AG09309 (cell line): Measurements from ENCODE around the gene OR9A4.

Experiments used
- DNase-seq: peaks from one replicate; pipeline ENCODE4 v3.0.0-alpha.2; 2010; ENCODE audit warnings: low read depth
- H3K4me3 ChIP-seq: 2 replicates; pipeline ENCODE4 v1.5.1; 2011; ENCODE audit warnings: mild to moderate bottlenecking, low read depth, low read length, moderate library complexity; ENCODE audit not compliant: control insufficient read depth
- TF ChIP-seq, protein P1 (sequence below): IDR thresholded peaks from 2 replicates; pipeline ENCODE4 v1.5.1; 2011; ENCODE audit warnings: mild to moderate bottlenecking, low read depth, low read length, inconsistent platforms; ENCODE audit not compliant: insufficient read depth, control insufficient read depth; ENCODE audit errors: missing control alignments

The OR9A4 gene

DNA sequence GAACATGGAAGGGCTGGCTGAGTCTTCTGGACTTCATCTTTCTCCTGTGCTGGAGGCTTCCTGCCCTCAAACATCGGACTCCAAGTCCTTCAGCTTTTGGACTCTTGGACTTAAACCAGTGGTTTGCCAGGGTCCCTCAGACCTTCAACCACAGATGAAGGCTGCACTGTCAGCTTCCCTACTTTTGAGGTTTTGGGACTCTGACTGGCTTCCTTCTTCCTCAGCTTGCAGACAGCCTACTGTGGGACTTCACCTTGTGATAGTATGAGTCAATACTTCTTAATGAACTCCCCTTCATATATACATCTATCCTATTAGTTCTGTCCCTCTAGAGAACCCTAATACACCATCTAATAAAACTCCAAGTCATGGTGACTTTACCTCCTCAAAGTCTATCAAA is 34.6 kb downstream of the OR9A4 start:
- TF ChIP-seq, protein P1, sequence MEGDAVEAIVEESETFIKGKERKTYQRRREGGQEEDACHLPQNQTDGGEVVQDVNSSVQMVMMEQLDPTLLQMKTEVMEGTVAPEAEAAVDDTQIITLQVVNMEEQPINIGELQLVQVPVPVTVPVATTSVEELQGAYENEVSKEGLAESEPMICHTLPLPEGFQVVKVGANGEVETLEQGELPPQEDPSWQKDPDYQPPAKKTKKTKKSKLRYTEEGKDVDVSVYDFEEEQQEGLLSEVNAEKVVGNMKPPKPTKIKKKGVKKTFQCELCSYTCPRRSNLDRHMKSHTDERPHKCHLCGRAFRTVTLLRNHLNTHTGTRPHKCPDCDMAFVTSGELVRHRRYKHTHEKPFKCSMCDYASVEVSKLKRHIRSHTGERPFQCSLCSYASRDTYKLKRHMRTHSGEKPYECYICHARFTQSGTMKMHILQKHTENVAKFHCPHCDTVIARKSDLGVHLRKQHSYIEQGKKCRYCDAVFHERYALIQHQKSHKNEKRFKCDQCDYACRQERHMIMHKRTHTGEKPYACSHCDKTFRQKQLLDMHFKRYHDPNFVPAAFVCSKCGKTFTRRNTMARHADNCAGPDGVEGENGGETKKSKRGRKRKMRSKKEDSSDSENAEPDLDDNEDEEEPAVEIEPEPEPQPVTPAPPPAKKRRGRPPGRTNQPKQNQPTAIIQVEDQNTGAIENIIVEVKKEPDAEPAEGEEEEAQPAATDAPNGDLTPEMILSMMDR, result no peak
- no peak for DNase-seq
- no peak overlapping the region for H3K4me3 ChIP-seq

DNA sequence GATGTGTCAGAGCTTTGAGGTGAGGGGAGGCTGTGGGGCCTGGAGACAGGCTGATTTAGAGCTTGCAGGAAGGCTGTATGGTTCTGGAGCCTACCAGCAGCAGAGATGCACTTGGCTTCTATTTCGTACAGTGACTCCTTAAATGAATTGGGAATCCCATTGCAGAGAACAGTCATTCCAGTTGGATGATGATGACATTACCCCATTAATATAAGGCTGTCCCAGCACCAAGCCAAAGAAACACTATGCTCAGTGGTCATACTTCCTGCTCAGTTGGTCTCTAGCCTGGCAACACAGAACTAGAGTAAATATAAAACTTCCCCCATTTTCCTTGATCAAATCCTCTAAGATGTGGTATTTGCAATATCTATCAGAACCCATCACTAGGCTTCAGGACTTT is 36.3 kb downstream of the OR9A4 start:
- DNase-seq, result no peak
- TF ChIP-seq, protein P1, result no peak
- no peak overlapping the region for H3K4me3 ChIP-seq

DNA sequence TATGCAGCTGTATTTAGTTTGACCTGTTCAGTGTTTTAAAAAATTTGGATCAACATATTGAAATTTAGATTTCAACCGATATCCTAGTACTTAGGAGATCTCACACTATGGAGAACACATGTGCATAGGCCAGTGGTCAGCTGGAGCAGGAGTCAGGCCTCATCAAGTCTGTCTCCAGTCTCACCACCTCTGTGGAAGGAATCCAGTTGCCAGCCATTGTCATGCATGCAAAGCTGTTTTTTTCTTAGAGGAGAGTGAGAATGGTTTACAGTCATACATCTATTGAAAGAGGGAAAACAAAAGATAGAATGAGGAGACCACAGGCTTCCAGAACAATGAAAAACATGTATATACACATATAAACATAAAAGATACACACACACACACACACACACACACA is 38.1 kb downstream of the OR9A4 start:
- DNase-seq, result no peak
- H3K4me3 ChIP-seq, result no peak overlapping the region
- TF ChIP-seq, protein P1, result no peak

DNA sequence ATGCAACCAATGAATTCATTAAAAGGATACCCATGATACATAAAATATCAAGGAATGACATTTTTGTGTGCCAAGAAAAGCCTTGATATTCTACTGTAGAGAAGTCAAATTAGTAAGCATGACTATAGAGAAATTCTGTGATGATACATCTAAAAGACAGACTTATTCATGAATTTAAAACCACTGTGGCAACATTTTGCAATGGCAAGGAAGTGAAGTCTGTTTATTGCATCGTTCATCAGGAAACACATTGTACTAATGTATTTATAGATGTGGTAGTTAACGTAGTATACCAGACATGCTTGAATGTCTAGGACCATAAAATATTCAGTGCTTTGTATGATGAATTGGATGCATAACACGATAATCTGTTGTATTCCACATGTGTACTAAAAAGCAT is 39.9 kb downstream of the OR9A4 start:
- TF ChIP-seq, protein P1, result no peak
- no peak overlapping the region for H3K4me3 ChIP-seq
- no peak for DNase-seq

DNA sequence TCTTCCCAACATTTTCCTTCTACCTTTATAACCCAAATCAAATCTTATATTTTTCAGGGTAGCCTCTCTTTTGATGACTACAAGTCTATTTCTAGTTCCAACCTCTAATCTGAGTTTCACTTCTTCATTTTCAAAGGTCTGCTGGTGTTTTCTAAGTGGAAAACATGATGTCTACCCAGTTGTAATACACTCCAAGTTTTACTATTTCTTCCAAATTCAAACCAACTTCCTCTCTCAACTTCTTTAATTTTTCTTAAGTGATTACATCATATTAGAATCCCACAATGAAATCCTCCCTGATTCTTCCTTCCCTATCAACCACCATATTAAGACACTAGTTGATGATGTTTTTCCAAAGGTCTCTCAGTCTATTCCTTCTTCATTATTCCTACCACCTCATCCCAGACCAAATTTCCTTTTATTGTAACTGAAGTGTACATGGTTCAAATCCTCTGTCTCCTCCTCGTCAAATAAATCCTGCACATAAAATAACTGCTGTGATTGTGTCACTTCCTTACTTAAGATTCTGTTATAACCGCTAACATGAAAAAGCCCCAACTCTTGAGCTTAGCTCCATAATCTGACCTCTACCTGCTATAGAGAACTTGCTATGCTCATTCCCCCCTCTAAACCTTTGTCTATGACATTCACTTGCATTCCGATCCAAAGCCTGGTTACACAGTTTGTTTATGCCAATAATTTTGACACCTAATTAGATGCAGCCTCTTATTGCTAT is 44.7 kb downstream of the OR9A4 start:
- TF ChIP-seq, protein P1, result no peak
- DNase-seq, result no peak
- H3K4me3 ChIP-seq, result no peak overlapping the region
